ENCODE data around the gene CD300C.
"Not testable (repeated sequence)": the region's sequence is repeated elsewhere in the genome, so short reads cannot be mapped to it uniquely, and the experiment has no call there.

Gene CD300C

GRCh38 chr17:74530831-74531150 is 15.1 kb downstream of the CD300C start:
- DNase-seq, result no peak

- DNase-seq, result no peak
Observed at GRCh38 chr17:74529243-74529642, 16.7 kb downstream of the CD300C start.

GRCh38 chr17:74528491-74529199 is 17.3 kb downstream of the CD300C start:
- DNase-seq, result peak; percentile 98 to 99

GRCh38 chr17:74527756-74528155 is 18.2 kb downstream of the CD300C start:
- no peak for DNase-seq

- DNase-seq, result peak in 1 of 2 donors; percentile 10
Observed at GRCh38 chr17:74527081-74527480, 18.8 kb downstream of the CD300C start.

- DNase-seq, result no peak
Observed at GRCh38 chr17:74526681-74527080, 19.2 kb downstream of the CD300C start.

GRCh38 chr17:74525781-74526288 is 20.1 kb downstream of the CD300C start:
- DNase-seq, result no peak

- no peak for DNase-seq
Observed at GRCh38 chr17:74525465-74525725, 20.5 kb downstream of the CD300C start.

GRCh38 chr17:74524653-74525464 is 21.1 kb downstream of the CD300C start:
- peak; percentile 56 to 78 for DNase-seq

- DNase-seq, result no peak
Observed at GRCh38 chr17:74523308-74523707, 22.6 kb downstream of the CD300C start.

- no peak for DNase-seq
Observed at GRCh38 chr17:74522381-74523105, 23.4 kb downstream of the CD300C start.

GRCh38 chr17:74521701-74522201 is 24.2 kb downstream of the CD300C start:
- DNase-seq, result peak; percentile 83 to 92

GRCh38 chr17:74520790-74521480 is 25.0 kb downstream of the CD300C start:
- DNase-seq, result peak; percentile 96 to 97

GRCh38 chr17:74520016-74520434 is 25.9 kb downstream of the CD300C start:
- peak; percentile 78 to 80 for DNase-seq

GRCh38 chr17:74518413-74518981 is 27.4 kb downstream of the CD300C start:
- DNase-seq, result not testable (repeated sequence)

GRCh38 chr17:74516561-74517328 is 29.2 kb downstream of the CD300C start:
- peak; percentile 40 to 56 for DNase-seq

GRCh38 chr17:74515941-74516340 is 30.0 kb downstream of the CD300C start:
- no peak for DNase-seq

- peak; percentile 59 to 69 for DNase-seq
Observed at GRCh38 chr17:74514632-74515334, 31.1 kb downstream of the CD300C start.

- DNase-seq, result peak; percentile 68 to 78
Observed at GRCh38 chr17:74513987-74514631, 31.8 kb downstream of the CD300C start.

GRCh38 chr17:74512624-74513091 is 33.3 kb downstream of the CD300C start:
- DNase-seq, result peak; percentile 95 to 98
